22Rv1 (cell line): ENCODE results near the gene ACVR1C.

ENCODE experiments used
- H3K27ac ChIP-seq: fragments of 450-650 bp; 2 replicates; pipeline ENCODE4 v1.5.1; 2017
- CTCF ChIP-seq: fragments of 450-650 bp; IDR thresholded peaks from 2 replicates; pipeline ENCODE4 v1.5.1; 2017; ENCODE audit warnings: mild to moderate bottlenecking
- ZFX ChIP-seq: fragments of 450-650 bp; IDR thresholded peaks from 2 replicates; pipeline ENCODE4 v1.6.1; 2017; ENCODE audit warnings: antibody characterized with exemption, borderline replicate concordance

ACVR1C gene

GRCh38 chr2:157628477-157629415, at the start of gene ACVR1C:
ACVR1C (minus strand) TSS chr2:157628864; CDS start chr2:157628644, 220 bp downstream.
- TF ChIP-seq ZFX: no peak
- peak; percentile 50 for TF ChIP-seq CTCF
- peak within 1 kb of the TSS; percentile 61 for H3K27ac ChIP-seq

- H3K27ac ChIP-seq: no peak overlapping the region
- no peak for TF ChIP-seq ZFX
- TF ChIP-seq CTCF: no peak
Measured at GRCh38 chr2:157677941-157678340, 49.3 kb upstream of the ACVR1C start.

GRCh38 chr2:157672129-157672528, 43.5 kb upstream of the ACVR1C start:
- H3K27ac ChIP-seq: no peak overlapping the region
- no peak for TF ChIP-seq CTCF
- no peak for TF ChIP-seq ZFX

- TF ChIP-seq CTCF (no peak), ZFX (no peak)
- no peak overlapping the region for H3K27ac ChIP-seq
Measured at GRCh38 chr2:157662401-157662800, 33.7 kb upstream of the ACVR1C start.

GRCh38 chr2:157661776-157662175, 33.1 kb upstream of the ACVR1C start:
- TF ChIP-seq CTCF: no peak
- no peak for TF ChIP-seq ZFX
- H3K27ac ChIP-seq: no peak overlapping the region

GRCh38 chr2:157657858-157658257, 29.2 kb upstream of the ACVR1C start:
- no peak overlapping the region for H3K27ac ChIP-seq

More at GRCh38 chr2:157657858-157658257, 29.2 kb upstream of the ACVR1C start:
- TF ChIP-seq CTCF: no peak
- no peak for TF ChIP-seq ZFX
